Urothelium cell line (cell line): Measurements from ENCODE around the gene SNRPB.
A peak's percentile ranks its signal among the peaks of the same experiment; 100 is the strongest.
"Not testable (repeated sequence)": the region's sequence is repeated elsewhere in the genome, so short reads cannot be mapped to it uniquely, and the experiment has no call there.

ENCODE experiments used
- DNase-seq: peaks from one replicate; pipeline ENCODE4 v3.0.0; 2011; ENCODE audit warnings: low spot score, mixed read lengths
- FAIRE-seq: peaks from 2 replicates; lab custom pipeline; 2011; peaks lifted over from hg19 to GRCh38; lab: Jason Lieb, UNC

The SNRPB gene

GRCh38 chr20:2470423-2471193 is at the start of gene SNRPB:
SNRPB (minus strand) TSS chr20:2470789; CDS start chr20:2470690, 99 bp downstream.
- FAIRE-seq: peak; percentile 65
- DNase-seq: peak; percentile 96

GRCh38 chr20:2519115-2519809 is 48.7 kb upstream of the SNRPB start:
- DNase-seq (no peak), FAIRE-seq (no peak)

GRCh38 chr20:2518558-2518957 is 48.0 kb upstream of the SNRPB start:
- FAIRE-seq: no peak
- DNase-seq: no peak

GRCh38 chr20:2518096-2518495 is 47.5 kb upstream of the SNRPB start:
- DNase-seq (no peak), FAIRE-seq (no peak)

GRCh38 chr20:2516399-2516798 is 45.8 kb upstream of the SNRPB start:
- no peak for DNase-seq
- FAIRE-seq: no peak

GRCh38 chr20:2515203-2515602 is 44.6 kb upstream of the SNRPB start:
- FAIRE-seq: no peak
- DNase-seq: no peak

- FAIRE-seq (no peak), DNase-seq (no peak)
These were observed 39.2 kb upstream of the SNRPB start for GRCh38 chr20:2509794-2510193.

- FAIRE-seq: no peak
- no peak for DNase-seq
These were observed 38.8 kb upstream of the SNRPB start for GRCh38 chr20:2509468-2509781.

GRCh38 chr20:2508631-2509467 is 38.3 kb upstream of the SNRPB start, which contains the start of gene ZNF343:
ZNF343 (minus strand) TSS chr20:2508915; CDS start chr20:2493895, 15,020 bp downstream.
- DNase-seq (peak; percentile 90), FAIRE-seq (no peak)

GRCh38 chr20:2507875-2508630 is 37.5 kb upstream of the SNRPB start:
- DNase-seq (peak; percentile 13), FAIRE-seq (no peak)

GRCh38 chr20:2507464-2507863 is 36.9 kb upstream of the SNRPB start:
- no peak for FAIRE-seq
- no peak for DNase-seq

GRCh38 chr20:2506426-2506825 is 35.8 kb upstream of the SNRPB start:
- FAIRE-seq: not testable (repeated sequence)

GRCh38 chr20:2504803-2505202 is 34.2 kb upstream of the SNRPB start:
- not testable (repeated sequence) for DNase-seq, FAIRE-seq

More at GRCh38 chr20:2506426-2506825, 35.8 kb upstream of the SNRPB start:
- DNase-seq: not testable (repeated sequence)

- FAIRE-seq, DNase-seq: not testable (repeated sequence)
These were observed 32.3 kb upstream of the SNRPB start for GRCh38 chr20:2502808-2503384.

- no peak for FAIRE-seq
These were observed 15.1 kb upstream of the SNRPB start for GRCh38 chr20:2485661-2486060.

GRCh38 chr20:2485080-2485479 is 14.5 kb upstream of the SNRPB start:
- DNase-seq (no peak), FAIRE-seq (no peak)

More at GRCh38 chr20:2485661-2486060, 15.1 kb upstream of the SNRPB start:
- no peak for DNase-seq

GRCh38 chr20:2483504-2483903 is 12.9 kb upstream of the SNRPB start:
- DNase-seq: no peak
- no peak for FAIRE-seq

- no peak for FAIRE-seq
- no peak for DNase-seq
These were observed 9.8 kb upstream of the SNRPB start for GRCh38 chr20:2480381-2480780.

- FAIRE-seq (no peak), DNase-seq (no peak)
These were observed 6.4 kb upstream of the SNRPB start for GRCh38 chr20:2476742-2477615.
